H1 (cell line): ENCODE measurements around the gene ARHGEF3. TPM values are rescaled to one million over a fixed set of nuclear protein-coding genes. Genes with fewer than 3 reads are reported as not detected.
A peak's percentile ranks its signal among the peaks of the same experiment; 100 is the strongest.

Source experiments
- CTCF ChIA-PET: fragments of 300-600 bp; sonication (Branson Sonifier 250); formaldehyde crosslinking; loops from one replicate; lab custom pipeline; 2021; ENCODE audit not compliant: partially characterized antibody; lab: Charles Lee
- POLR2A ChIA-PET: fragments of 300-600 bp; sonication (Branson Sonifier 250); formaldehyde crosslinking; loops from one replicate; lab custom pipeline; 2021; ENCODE audit warnings: inconsistent platforms; ENCODE audit not compliant: partially characterized antibody; lab: Charles Lee
- DNase-seq, 2 experiments: peaks; one replicate each; pipeline versions ENCODE4 v3.0.0 to v3.0.0-alpha.2; 2010 to 2022; ENCODE audit warnings: low spot score in 2 of 2, low read depth in 1 of 2, mixed read lengths in 1 of 2
- FAIRE-seq: peaks from 2 replicates; lab custom pipeline; 2011; peaks lifted over from hg19 to GRCh38; lab: Jason Lieb, UNC
- H2AFZ ChIP-seq: 2 replicates; pipeline ENCODE4 v1.8.1; 2012; ENCODE audit warnings: low read length, inconsistent platforms
- H2AK5ac ChIP-seq: 2 replicates; pipeline ENCODE4 v1.6.1; 2013; ENCODE audit warnings: low read depth, low read length
- H2BK120ac ChIP-seq: replicated peaks from 2 replicates; pipeline ENCODE3; 2013; ENCODE audit warnings: low read depth, low read length, inconsistent platforms
- H2BK12ac ChIP-seq: 2 replicates; pipeline ENCODE4 v1.6.1; 2013; ENCODE audit warnings: low read depth, low read length
- H2BK15ac ChIP-seq: 2 replicates; pipeline ENCODE4 v1.6.1; 2013; ENCODE audit warnings: low read length
- H2BK20ac ChIP-seq: 2 replicates; pipeline ENCODE4 v1.6.1; 2013; ENCODE audit warnings: low read length
- H2BK5ac ChIP-seq: 2 replicates; pipeline ENCODE4 v1.6.1; 2013; ENCODE audit warnings: low read depth, low read length
- H3K14ac ChIP-seq: 2 replicates; pipeline ENCODE4 v1.6.1; 2013; ENCODE audit warnings: inconsistent platforms; ENCODE audit not compliant: insufficient read length
- H3K18ac ChIP-seq: 2 replicates; pipeline ENCODE4 v1.6.1; 2013; ENCODE audit warnings: low read length; ENCODE audit errors: extremely low read depth
- H3K23ac ChIP-seq: 2 replicates; pipeline ENCODE4 v1.6.1; 2013; ENCODE audit warnings: inconsistent platforms; ENCODE audit not compliant: insufficient read length
- H3K23me2 ChIP-seq: 2 replicates; pipeline ENCODE4 v1.6.1; 2013; ENCODE audit warnings: low read depth, low read length
- H3K27ac ChIP-seq: 2 replicates; pipeline ENCODE4 v1.6.1; 2011; ENCODE audit warnings: low read depth, low read length, inconsistent platforms
- H3K27me3 ChIP-seq, 4 experiments: replicated peaks in 1 of 4; 1 replicate in 1 of 4; 2 replicates in 3 of 4; pipeline versions ENCODE4 v1.6.1 to v1.8.1; 2011 to 2013; ENCODE audit warnings: low read length in 3 of 4, mild to moderate bottlenecking in 3 of 4, inconsistent platforms in 2 of 4, mixed read lengths in 2 of 4, moderate library complexity in 1 of 4; ENCODE audit not compliant: control insufficient read depth in 3 of 4, insufficient read depth in 3 of 4; ENCODE audit errors: extremely low read depth in 1 of 4
- H3K36me3 ChIP-seq, 4 experiments: 2 replicates each; pipeline versions ENCODE4 v1.6.1 to v1.8.1; 2011 to 2013; ENCODE audit warnings: mild to moderate bottlenecking in 4 of 4, low read length in 3 of 4, moderate library complexity in 2 of 4, control low read depth in 1 of 4, inconsistent platforms in 1 of 4; ENCODE audit not compliant: insufficient read depth in 4 of 4, control insufficient read depth in 2 of 4
- H3K4ac ChIP-seq: replicated peaks from 2 replicates; pipeline ENCODE3; 2013; ENCODE audit warnings: low read length, low read depth, mixed read lengths, inconsistent platforms; ENCODE audit not compliant: insufficient read length
- H3K4me1 ChIP-seq, 4 experiments: replicated peaks in 1 of 4; 1 replicate in 1 of 4; 2 replicates in 3 of 4; pipeline versions ENCODE4 v1.6.1 to v1.8.1; 2011 to 2013; ENCODE audit warnings: low read length in 3 of 4, inconsistent platforms in 2 of 4, mixed read lengths in 1 of 4; ENCODE audit not compliant: insufficient read depth in 4 of 4, control insufficient read depth in 3 of 4
- H3K4me2 ChIP-seq, 2 experiments: 2 replicates each; pipeline versions ENCODE4 v1.6.1 to v1.8.1; 2011 to 2013; ENCODE audit warnings: low read depth in 2 of 2, low read length in 2 of 2, control low read depth in 1 of 2, inconsistent platforms in 1 of 2, mild to moderate bottlenecking in 1 of 2; ENCODE audit not compliant: insufficient read depth in 1 of 2
- H3K4me3 ChIP-seq, 4 experiments: fragments of 200-600, 300-600 bp in 1 of 4; sonication (generic), shearing (Covaris generic), sonication (Bioruptor Twin) in 1 of 4; 2 replicates each; pipeline versions ENCODE4 v1.5.1 to v1.8.1; 2011 to 2016; ENCODE audit warnings: low read length in 4 of 4, low read depth in 3 of 4, control low read depth in 2 of 4, inconsistent platforms in 2 of 4, mild to moderate bottlenecking in 2 of 4, mixed read lengths in 1 of 4, moderate library complexity in 1 of 4; ENCODE audit not compliant: insufficient read depth in 2 of 4; ENCODE audit errors: extremely low read depth in 1 of 4
- H3K56ac ChIP-seq: replicated peaks from 2 replicates; pipeline ENCODE3; 2013; ENCODE audit warnings: low read depth, mild to moderate bottlenecking, mixed read lengths, low read length, inconsistent platforms; ENCODE audit not compliant: insufficient read length
- H3K79me1 ChIP-seq: 2 replicates; pipeline ENCODE4 v1.6.1; 2013; ENCODE audit warnings: low read depth, low read length, control low read depth
- H3K79me2 ChIP-seq, 2 experiments: 2 replicates each; pipeline versions ENCODE4 v1.6.1 to v1.8.1; 2012 to 2013; ENCODE audit warnings: low read length in 2 of 2, mild to moderate bottlenecking in 2 of 2, inconsistent platforms in 1 of 2; ENCODE audit not compliant: insufficient read depth in 2 of 2, control insufficient read depth in 1 of 2
- H3K9ac ChIP-seq, 4 experiments: replicated peaks in 1 of 4; 1 replicate in 1 of 4; 2 replicates in 3 of 4; pipeline versions ENCODE4 v1.6.1 to v1.8.1; 2011 to 2013; ENCODE audit warnings: low read depth in 3 of 4, low read length in 3 of 4, control low read depth in 2 of 4, mild to moderate bottlenecking in 2 of 4, moderate library complexity in 2 of 4, inconsistent platforms in 1 of 4; ENCODE audit errors: extremely low read depth in 1 of 4
- H3K9me3 ChIP-seq, 2 experiments: 2 replicates each; pipeline versions ENCODE4 v1.6.1 to v1.8.1; 2012 to 2013; ENCODE audit warnings: mild to moderate bottlenecking in 2 of 2, moderate library complexity in 2 of 2, control low read depth in 1 of 2, inconsistent platforms in 1 of 2, low read depth in 1 of 2, low read length in 1 of 2, mixed read lengths in 1 of 2; ENCODE audit not compliant: insufficient read depth in 2 of 2
- H4K20me1 ChIP-seq, 2 experiments: replicated peaks in 1 of 2; 2 replicates each; pipeline versions ENCODE3 to v1.8.1; 2011 to 2013; ENCODE audit warnings: inconsistent platforms in 2 of 2, low read length in 2 of 2, mild to moderate bottlenecking in 1 of 2; ENCODE audit not compliant: insufficient read depth in 2 of 2, control insufficient read depth in 1 of 2
- H4K5ac ChIP-seq: 2 replicates; pipeline ENCODE4 v1.6.1; 2013; ENCODE audit warnings: low read length, low read depth, mixed read lengths, inconsistent platforms; ENCODE audit not compliant: insufficient read length
- H4K8ac ChIP-seq: 2 replicates; pipeline ENCODE4 v1.8.0; 2013; ENCODE audit warnings: mild to moderate bottlenecking, moderate library complexity, low read length, inconsistent platforms; ENCODE audit not compliant: insufficient read depth; ENCODE audit errors: extremely low read depth
- H4K91ac ChIP-seq: replicated peaks from 2 replicates; pipeline ENCODE3; 2013; ENCODE audit warnings: low read length, mixed read lengths, inconsistent platforms; ENCODE audit not compliant: insufficient read length
- ASH2L ChIP-seq: fragments of 200-600, 300-600 bp; sonication (generic); IDR thresholded peaks from one replicate; pipeline ENCODE4 v1.7.1; 2017; ENCODE audit warnings: low read length
- HDAC6 ChIP-seq: IDR thresholded peaks from one replicate; pipeline ENCODE4 v1.7.1; 2012; ENCODE audit warnings: low read depth, mild to moderate bottlenecking, inconsistent platforms, low read length, moderate library complexity
- NRF1 ChIP-seq: IDR thresholded peaks from 2 replicates; pipeline ENCODE4 v1.6.1; 2011; ENCODE audit warnings: mild to moderate bottlenecking, low read depth, low read length, improper control_type of control experiment
- RAD21 ChIP-seq, 2 experiments: IDR thresholded peaks in 1 of 2; conservative IDR thresholded peaks in 1 of 2; 2 replicates each; pipeline ENCODE4 v1.6.1; 2011; ENCODE audit warnings: low read depth in 2 of 2, low read length in 2 of 2, improper control_type of control experiment in 1 of 2, inconsistent platforms in 1 of 2, mild to moderate bottlenecking in 1 of 2, moderate library complexity in 1 of 2
- TAF7 ChIP-seq: optimal IDR thresholded peaks from 2 replicates; pipeline ENCODE3; 2011; ENCODE audit warnings: low read depth, mild to moderate bottlenecking, inconsistent platforms, low read length, moderate library complexity, borderline replicate concordance
- WGBS, 2 experiments: shearing (Covaris generic) in 1 of 2; methylation state at CpG; one replicate each; pipeline versions ENCODE4 v1.1.6 to v1.1.7; 2013 to 2015; ENCODE audit warnings: low lambda C conversion rate in 2 of 2, mixed read lengths in 2 of 2, inconsistent platforms in 1 of 2, low coverage in 1 of 2, missing lambda C conversion rate in 1 of 2; ENCODE audit not compliant: insufficient replicate concordance in 2 of 2, insufficient coverage in 1 of 2, insufficient read length in 1 of 2; ENCODE audit errors: extremely low coverage in 1 of 2, missing lambda C conversion rate in 1 of 2; 5-methylcytosine and 5-hydroxymethylcytosine counted together
- polyA plus RNA-seq, 7 experiments: library from polyadenylated mRNA; depleted of rRNA in 3 of 7; stranded (reverse) in 5 of 7; unstranded in 2 of 7; fragments of >200 nt in 5 of 7; fragments of 200-250 nt in 2 of 7; gene quantifications; 1 replicate in 5 of 7; 2 replicates in 1 of 7; 4 replicates in 1 of 7; pipeline versions ENCODE4 v1.2.1 to v1.2.3, GENCODE V29; 2011 to 2013; ENCODE audit warnings: missing spikeins in 2 of 7, mixed read lengths in 2 of 7
- total RNA-seq: library from RNA; stranded (reverse); fragmentation: NEBNext Ultra II Directional; extraction: Animal tissue kit (Norgen Biotek cat#: 25700); gene quantifications from 2 replicates; pipeline ENCODE4 v1.2.1, GENCODE V29; 2021
- TF ChIP-seq, protein P1 (sequence below): IDR thresholded peaks from 2 replicates; pipeline ENCODE4 v1.6.1; 2011; ENCODE audit warnings: low read length, improper control_type of control experiment
- TF ChIP-seq, protein P2 (sequence below), 3 experiments: IDR thresholded peaks; 1 replicate in 2 of 3; 2 replicates in 1 of 3; pipeline versions ENCODE4 v1.5.1 to v1.6.1; 2011; ENCODE audit warnings: low read length in 3 of 3, mild to moderate bottlenecking in 3 of 3, inconsistent platforms in 2 of 3, low read depth in 1 of 3, moderate library complexity in 1 of 3; ENCODE audit not compliant: insufficient read depth in 1 of 3; ENCODE audit errors: control extremely low read depth in 1 of 3

ARHGEF3 gene
- total and polyA plus RNA-seq, 2 of the 8 experiments (the other 6 are each of a cell fraction or from before 2014, with no cell fraction given), result 2.8 to 6.0 TPM

DNA sequence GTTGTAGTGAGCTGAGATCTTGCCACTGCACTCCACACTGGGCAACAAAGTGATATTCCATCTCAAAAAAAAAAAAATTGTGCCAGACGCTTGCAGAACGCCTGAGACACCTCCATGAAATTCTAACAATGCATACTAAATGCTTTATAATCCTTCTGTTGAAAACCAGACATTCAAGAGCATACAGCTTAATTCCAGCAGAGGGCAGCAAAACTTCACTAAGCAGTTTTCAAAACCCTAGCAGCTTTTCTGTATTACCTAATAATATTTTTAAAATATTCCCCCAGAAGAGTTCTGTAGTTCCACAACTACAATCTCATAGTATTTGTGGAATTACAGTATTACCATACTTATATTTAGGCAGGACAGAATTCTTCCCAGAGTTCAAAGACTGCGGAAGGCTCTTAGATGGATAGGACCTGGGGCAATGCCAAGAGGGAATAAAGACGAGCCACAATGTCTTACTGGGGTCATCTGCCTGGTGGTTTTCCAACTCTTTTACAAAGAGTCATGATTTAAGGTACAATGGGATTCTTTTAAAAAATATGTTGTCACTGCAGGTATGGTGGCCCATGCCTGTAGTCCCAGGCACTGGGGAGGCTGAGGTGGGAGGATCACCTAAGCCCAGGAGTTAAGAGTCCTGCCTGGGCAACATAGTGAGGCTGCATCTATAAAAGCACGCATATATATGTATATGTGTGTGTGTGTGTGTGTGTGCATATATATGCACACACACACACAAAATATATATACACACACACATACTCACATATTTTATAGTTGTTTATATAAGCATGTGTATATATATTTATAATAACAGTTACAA lies 99.0 kb downstream of the ARHGEF3 start:
- Histone ChIP-seq H2BK15ac (no peak overlapping the region), H3K56ac (no peak overlapping the region), H4K20me1 (no peaks in the 10 kb centered on the region), H2AFZ (no peak overlapping the region), H4K5ac (no peak overlapping the region), H2BK5ac (no peak overlapping the region), H3K9ac (no peak overlapping the region), H3K23me2 (no peaks in the 10 kb centered on the region), H4K8ac (no peak overlapping the region; the same call in 1 of the 2 replicates), H2BK12ac (no peak overlapping the region), H3K4ac (no peak overlapping the region), H4K91ac (no peak overlapping the region), H3K18ac (no peak overlapping the region), H2AK5ac (no peak overlapping the region), H3K4me2 (no peak overlapping the region), H3K27me3 (no peaks in the 10 kb centered on the region), H3K36me3 (no peaks in the 10 kb centered on the region), H3K4me3 (no peak overlapping the region), H3K14ac (no peak overlapping the region), H2BK120ac (no peak overlapping the region), H3K79me2 (no peaks in the 10 kb centered on the region), H3K79me1 (no peaks in the 10 kb centered on the region), H2BK20ac (no peak overlapping the region), H3K23ac (no peak overlapping the region), H3K9me3 (no peaks in the 10 kb centered on the region), H3K4me1 (no peaks in the 10 kb centered on the region), H3K27ac (no peak overlapping the region)
- peak; percentile 58 for FAIRE-seq
- TF ChIP-seq ASH2L (no peak), TAF7 (peak; percentile 15), RAD21 (IDR thresholded peaks at IDR 0.05 in 1 of 2, conservative IDR thresholded peaks at IDR 0.05 in 1 of 2; ENCODE audit: low read depth in 2 of 2, low read length in 2 of 2) (peak; percentile 88), HDAC6 (no peak), NRF1 (no peak)
- TF ChIP-seq, protein P1, sequence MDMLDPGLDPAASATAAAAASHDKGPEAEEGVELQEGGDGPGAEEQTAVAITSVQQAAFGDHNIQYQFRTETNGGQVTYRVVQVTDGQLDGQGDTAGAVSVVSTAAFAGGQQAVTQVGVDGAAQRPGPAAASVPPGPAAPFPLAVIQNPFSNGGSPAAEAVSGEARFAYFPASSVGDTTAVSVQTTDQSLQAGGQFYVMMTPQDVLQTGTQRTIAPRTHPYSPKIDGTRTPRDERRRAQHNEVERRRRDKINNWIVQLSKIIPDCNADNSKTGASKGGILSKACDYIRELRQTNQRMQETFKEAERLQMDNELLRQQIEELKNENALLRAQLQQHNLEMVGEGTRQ, result no peak
- TF ChIP-seq, protein P2, sequence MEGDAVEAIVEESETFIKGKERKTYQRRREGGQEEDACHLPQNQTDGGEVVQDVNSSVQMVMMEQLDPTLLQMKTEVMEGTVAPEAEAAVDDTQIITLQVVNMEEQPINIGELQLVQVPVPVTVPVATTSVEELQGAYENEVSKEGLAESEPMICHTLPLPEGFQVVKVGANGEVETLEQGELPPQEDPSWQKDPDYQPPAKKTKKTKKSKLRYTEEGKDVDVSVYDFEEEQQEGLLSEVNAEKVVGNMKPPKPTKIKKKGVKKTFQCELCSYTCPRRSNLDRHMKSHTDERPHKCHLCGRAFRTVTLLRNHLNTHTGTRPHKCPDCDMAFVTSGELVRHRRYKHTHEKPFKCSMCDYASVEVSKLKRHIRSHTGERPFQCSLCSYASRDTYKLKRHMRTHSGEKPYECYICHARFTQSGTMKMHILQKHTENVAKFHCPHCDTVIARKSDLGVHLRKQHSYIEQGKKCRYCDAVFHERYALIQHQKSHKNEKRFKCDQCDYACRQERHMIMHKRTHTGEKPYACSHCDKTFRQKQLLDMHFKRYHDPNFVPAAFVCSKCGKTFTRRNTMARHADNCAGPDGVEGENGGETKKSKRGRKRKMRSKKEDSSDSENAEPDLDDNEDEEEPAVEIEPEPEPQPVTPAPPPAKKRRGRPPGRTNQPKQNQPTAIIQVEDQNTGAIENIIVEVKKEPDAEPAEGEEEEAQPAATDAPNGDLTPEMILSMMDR (IDR thresholded peaks at IDR 0.05; ENCODE audit: control extremely low read depth in 1 of 3, insufficient read depth in 1 of 3, low read depth in 1 of 3, low read length in 3 of 3), result peak in 2 of 3 experiments; percentile 56 to 68; a peak in 2 of 4 replicates
- CTCF ChIA-PET, result interaction anchor here (0.6 to 8.1 kb wide), 32 partner anchors 9 to 467 kb away, joined by 3 to 178 read pairs (median 4); partner anchors contain the start of gene ARHGEF3
- 51% methylated on average over 5 of the region's 5 CpGs; no CpG with 5 or more reads in 1 of the 2 experiments for WGBS, 2 experiments
- no peak for DNase-seq
- POLR2A ChIA-PET, result interaction anchor here (0.6 to 0.7 kb wide), 2 partner anchors 347 to 580 kb away, joined by 3 to 4 read pairs; no protein-coding TSS in a partner anchor
